C4-2B (cell line): ENCODE results near the gene PAGR1.
"Not testable (repeated sequence)": the region's sequence is repeated elsewhere in the genome, so short reads cannot be mapped to it uniquely, and the experiment has no call there.

ENCODE experiments used
- ZFX ChIP-seq: fragments of 450-650 bp; IDR thresholded peaks from 2 replicates; pipeline ENCODE4 v1.6.1; 2017
- TF ChIP-seq, protein P1 (sequence below): fragments of 450-650 bp; conservative IDR thresholded peaks from 2 replicates; pipeline ENCODE4 v1.5.1; 2017; ENCODE audit warnings: mild to moderate bottlenecking

DNA sequence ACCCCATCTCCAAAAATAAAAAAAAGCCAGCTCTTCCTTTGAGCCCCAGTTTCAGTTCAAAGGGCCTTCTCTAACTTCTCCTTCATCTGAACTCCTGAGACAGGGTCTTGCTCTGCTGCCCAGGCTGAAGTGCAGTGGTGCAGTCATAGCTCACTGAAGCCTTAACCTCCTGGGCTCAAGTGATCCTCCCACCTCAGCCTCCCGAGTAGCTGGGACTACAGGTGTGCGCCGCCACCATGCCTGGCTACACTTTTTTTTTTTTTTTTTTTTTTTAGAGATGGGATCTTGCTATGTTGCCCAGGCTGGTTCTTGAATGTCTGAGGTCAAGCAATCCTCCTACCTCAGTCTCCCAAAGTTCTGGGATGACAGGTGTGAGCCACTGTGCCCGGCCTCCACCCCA lies 17.3 kb downstream of the PAGR1 start:
- TF ChIP-seq, protein P1, sequence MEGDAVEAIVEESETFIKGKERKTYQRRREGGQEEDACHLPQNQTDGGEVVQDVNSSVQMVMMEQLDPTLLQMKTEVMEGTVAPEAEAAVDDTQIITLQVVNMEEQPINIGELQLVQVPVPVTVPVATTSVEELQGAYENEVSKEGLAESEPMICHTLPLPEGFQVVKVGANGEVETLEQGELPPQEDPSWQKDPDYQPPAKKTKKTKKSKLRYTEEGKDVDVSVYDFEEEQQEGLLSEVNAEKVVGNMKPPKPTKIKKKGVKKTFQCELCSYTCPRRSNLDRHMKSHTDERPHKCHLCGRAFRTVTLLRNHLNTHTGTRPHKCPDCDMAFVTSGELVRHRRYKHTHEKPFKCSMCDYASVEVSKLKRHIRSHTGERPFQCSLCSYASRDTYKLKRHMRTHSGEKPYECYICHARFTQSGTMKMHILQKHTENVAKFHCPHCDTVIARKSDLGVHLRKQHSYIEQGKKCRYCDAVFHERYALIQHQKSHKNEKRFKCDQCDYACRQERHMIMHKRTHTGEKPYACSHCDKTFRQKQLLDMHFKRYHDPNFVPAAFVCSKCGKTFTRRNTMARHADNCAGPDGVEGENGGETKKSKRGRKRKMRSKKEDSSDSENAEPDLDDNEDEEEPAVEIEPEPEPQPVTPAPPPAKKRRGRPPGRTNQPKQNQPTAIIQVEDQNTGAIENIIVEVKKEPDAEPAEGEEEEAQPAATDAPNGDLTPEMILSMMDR: not testable (repeated sequence)
- TF ChIP-seq ZFX: not testable (repeated sequence)
